Cardiac muscle cell (in vitro differentiated cells and primary cell): ENCODE results near the gene RGPD8. TPM values are rescaled to one million over a fixed set of nuclear protein-coding genes. Genes with fewer than 3 reads are reported as not detected.

Experiments used
- DNase-seq, 2 donors: peaks; one replicate each; pipeline versions ENCODE4 v3.0.0 to v3.0.0-alpha.2; 2010 to 2017; ENCODE audit warnings: low read depth in 1 of 2, low spot score in 1 of 2
- H3K27ac ChIP-seq: fragments of 200-600 bp; sonication (generic); 2 replicates; pipeline ENCODE4 v1.5.1; 2016
- H3K27me3 ChIP-seq: fragments of 200-600 bp; sonication (generic); 2 replicates; pipeline ENCODE4 v1.6.0; 2016; ENCODE audit warnings: control low read depth
- H3K36me3 ChIP-seq: fragments of 200-600 bp; sonication (generic); 2 replicates; pipeline ENCODE4 v1.5.1; 2016; ENCODE audit warnings: control low read depth
- H3K4me1 ChIP-seq: fragments of 200-600 bp; sonication (generic); 2 replicates; pipeline ENCODE4 v1.8.1; 2017; ENCODE audit warnings: low read depth, mild to moderate bottlenecking, mixed run types
- H3K4me3 ChIP-seq: fragments of 200-600 bp; sonication (generic); 2 replicates; pipeline ENCODE4 v1.5.1; 2016; ENCODE audit warnings: mild to moderate bottlenecking
- H3K9me3 ChIP-seq: fragments of 200-600 bp; sonication (generic); 2 replicates; pipeline ENCODE4 v1.5.1; 2017; ENCODE audit warnings: low read depth, mild to moderate bottlenecking, control low read depth
- CTCF ChIP-seq: IDR thresholded peaks from 2 replicates; pipeline ENCODE4 v1.5.1; 2012; ENCODE audit warnings: low read depth, mild to moderate bottlenecking, low read length
- polyA plus RNA-seq: library from polyadenylated mRNA; unstranded; fragments of >200 nt; fragmentation: Nextera tagmentation; extraction: Ambion mirVana; gene quantifications from 2 replicates; pipeline ENCODE4 v1.2.1, GENCODE V29; 2016
- total RNA-seq: library from RNA; depleted of rRNA; stranded (reverse); fragments of >200 nt; gene quantifications from 2 replicates; pipeline ENCODE4 v1.2.3, GENCODE V29; 2016

Gene RGPD8
- total and polyA plus RNA-seq, 2 experiments from 2014 or later = 4.2 to 17.0 TPM

- H3K4me1 ChIP-seq = no peaks in the 10 kb centered on the region
- no peak for DNase-seq
- no peak for TF ChIP-seq CTCF
- H3K27me3 ChIP-seq = no peaks in the 10 kb centered on the region
- no peak overlapping the region for H3K27ac ChIP-seq
- H3K4me3 ChIP-seq = peak overlapping the region; percentile 96
- no peaks in the 10 kb centered on the region for H3K36me3 ChIP-seq
- H3K9me3 ChIP-seq = no peaks in the 10 kb centered on the region
Observed at GRCh38 chr2:112480530-112481049, 47.1 kb upstream of the RGPD8 start.

- H3K4me1 ChIP-seq = no peaks in the 10 kb centered on the region
- no peaks in the 10 kb centered on the region for H3K27me3 ChIP-seq
- TF ChIP-seq CTCF = no peak
- no peaks in the 10 kb centered on the region for H3K36me3 ChIP-seq
- H3K27ac ChIP-seq = no peak overlapping the region
- no peak for DNase-seq
- H3K9me3 ChIP-seq = no peaks in the 10 kb centered on the region
- no peak overlapping the region for H3K4me3 ChIP-seq
Observed at GRCh38 chr2:112476434-112476833, 43.0 kb upstream of the RGPD8 start.

- no peaks in the 10 kb centered on the region for H3K9me3 ChIP-seq
- H3K4me1 ChIP-seq = no peaks in the 10 kb centered on the region
- no peak overlapping the region for H3K4me3 ChIP-seq
- peak in 1 of 2 donors; percentile 12 for DNase-seq
- H3K27me3 ChIP-seq = no peaks in the 10 kb centered on the region
- no peak overlapping the region for H3K27ac ChIP-seq
- TF ChIP-seq CTCF = no peak
- H3K36me3 ChIP-seq = no peaks in the 10 kb centered on the region
Observed at GRCh38 chr2:112474844-112475486, 41.5 kb upstream of the RGPD8 start.

- Histone ChIP-seq H3K27me3 (no peaks in the 10 kb centered on the region), H3K4me1 (no peaks in the 10 kb centered on the region), H3K36me3 (no peaks in the 10 kb centered on the region), H3K4me3 (no peak overlapping the region), H3K9me3 (no peaks in the 10 kb centered on the region), H3K27ac (no peak overlapping the region)
- no peak for TF ChIP-seq CTCF
- DNase-seq = no peak
Observed at GRCh38 chr2:112472547-112473263, 39.3 kb upstream of the RGPD8 start.

GRCh38 chr2:112465382-112465781 is 31.9 kb upstream of the RGPD8 start:
- TF ChIP-seq CTCF = peak; percentile 38
- Histone ChIP-seq H3K9me3 (no peaks in the 10 kb centered on the region), H3K36me3 (no peaks in the 10 kb centered on the region), H3K27me3 (no peaks in the 10 kb centered on the region), H3K4me1 (no peaks in the 10 kb centered on the region), H3K27ac (no peak overlapping the region), H3K4me3 (no peak overlapping the region)
- peak in 1 of 2 donors; percentile 46 for DNase-seq
